ENCODE results near the gene PCBP3. TPM values are rescaled to one million over a fixed set of nuclear protein-coding genes. Genes with fewer than 3 reads are reported as not detected.

Gene PCBP3
- total and polyA plus RNA-seq, 2 of the 13 experiments (the other 11 are each of a cell fraction or from before 2014, with no cell fraction given) = not detected

DNA sequence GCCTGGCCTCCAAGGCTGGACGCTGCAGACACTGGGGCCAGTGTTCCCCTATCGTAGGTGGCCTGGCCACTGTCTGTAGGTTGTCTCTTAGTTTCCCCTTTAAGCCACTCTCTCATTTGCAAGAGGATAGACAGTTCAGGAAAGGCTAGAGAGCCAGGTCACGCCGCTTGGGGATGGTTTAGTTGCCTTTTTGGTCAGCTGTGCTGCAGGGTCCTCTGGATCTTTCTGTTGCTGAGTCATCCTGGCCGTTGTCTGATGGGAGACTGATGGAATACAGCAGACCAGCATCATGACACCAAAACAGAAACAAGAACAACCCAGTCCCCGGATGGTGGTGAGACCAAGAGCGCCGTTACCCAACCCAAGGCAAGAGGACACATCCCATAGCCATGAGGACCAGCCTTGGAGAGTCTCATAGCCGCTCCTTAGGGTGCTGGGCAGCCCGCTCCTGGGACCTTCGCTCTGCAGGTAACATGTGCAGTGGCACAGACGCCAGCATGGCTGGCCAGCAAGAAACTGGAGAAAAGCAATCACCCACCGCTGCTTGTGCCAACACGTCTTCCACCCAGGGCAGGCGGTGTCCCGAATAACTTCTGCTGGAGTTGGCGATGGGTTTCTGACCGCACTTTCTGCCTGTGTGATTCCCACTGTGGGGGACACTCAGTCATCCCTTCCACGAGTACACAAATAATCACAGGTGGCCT is 258.9 kb downstream of the PCBP3 start:
- BruUV-seq (replicated peaks) = no TSS peak
- Histone ChIP-seq H3K27me3 (ENCODE audit: control insufficient read depth in 1 of 2, insufficient read depth in 2 of 2, low read length in 2 of 2) (peaks cover 5 to 72% of the 10 kb centered on the region in 2 experiments), H4K20me1 (ENCODE audit: insufficient read depth, low read length) (no peaks in the 10 kb centered on the region)

DNA sequence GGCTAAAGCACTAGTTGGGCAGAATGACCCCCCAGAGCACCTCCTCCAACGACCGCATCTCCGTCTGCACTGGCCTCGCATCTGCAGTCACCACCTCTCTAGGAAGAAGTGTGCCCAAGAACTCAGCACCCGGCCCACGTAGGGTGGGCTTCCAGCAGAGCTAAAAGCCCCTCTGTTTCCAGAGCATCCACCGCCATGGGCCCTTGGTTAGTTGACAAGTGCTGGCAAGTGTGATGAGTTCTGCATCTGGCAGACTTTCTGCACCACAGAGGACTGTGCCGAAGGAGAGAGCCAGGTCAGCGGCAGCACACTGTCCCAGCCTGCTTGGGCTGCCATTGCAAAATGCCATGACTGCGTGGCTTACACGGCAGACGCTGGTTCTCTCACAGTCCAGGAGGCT is 261.7 kb downstream of the PCBP3 start:
- intact Hi-C loops (cut with micrococcal nuclease; ENCODE audit: unreplicated experiment) (no loop called here), in situ Hi-C loops (cut with HindIII; ENCODE audit: extremely low pct_ligation_motif_present, low pct_unique_long_range_greater_than_20kb) (no loop called here)
- Histone ChIP-seq H3K4me1 (ENCODE audit: insufficient read depth, low read length) (no peaks in the 10 kb centered on the region), H3K36me3 (replicated peaks in 1 of 2; ENCODE audit: control insufficient read depth in 1 of 2, insufficient read depth in 2 of 2, low read length in 2 of 2) (no peaks in the 10 kb centered on the region), H3K9ac (ENCODE audit: insufficient read depth, low read depth, low read length) (no peak overlapping the region), H2AFZ (ENCODE audit: low read length) (no peak overlapping the region), H3K27ac (ENCODE audit: extremely low read length, insufficient read depth, low read length) (no peak overlapping the region), H3K4me2 (ENCODE audit: low read depth, low read length) (no peak overlapping the region), H3K4me3 (replicated peaks in 1 of 3; ENCODE audit: insufficient read depth in 1 of 3, low read depth in 2 of 3, low read length in 3 of 3) (no peak overlapping the region), H3K9me3 (ENCODE audit: low read length) (no peaks in the 10 kb centered on the region), H3K79me2 (ENCODE audit: insufficient read depth, low read length) (no peaks in the 10 kb centered on the region), H4K20me1 (ENCODE audit: insufficient read depth, low read length) (no peaks in the 10 kb centered on the region), H3K27me3 (ENCODE audit: control insufficient read depth in 1 of 2, insufficient read depth in 2 of 2, low read length in 2 of 2) (peaks cover 4 to 57% of the 10 kb centered on the region in 2 experiments; a peak in 4 of 5 replicates)
- no TSS peak for BruUV-seq (replicated peaks)
- 47% methylated on average over 7 of the region's 12 CpGs for WGBS (ENCODE audit: low lambda C conversion rate)
- no peak for FAIRE-seq
- TF ChIP-seq, protein P1, sequence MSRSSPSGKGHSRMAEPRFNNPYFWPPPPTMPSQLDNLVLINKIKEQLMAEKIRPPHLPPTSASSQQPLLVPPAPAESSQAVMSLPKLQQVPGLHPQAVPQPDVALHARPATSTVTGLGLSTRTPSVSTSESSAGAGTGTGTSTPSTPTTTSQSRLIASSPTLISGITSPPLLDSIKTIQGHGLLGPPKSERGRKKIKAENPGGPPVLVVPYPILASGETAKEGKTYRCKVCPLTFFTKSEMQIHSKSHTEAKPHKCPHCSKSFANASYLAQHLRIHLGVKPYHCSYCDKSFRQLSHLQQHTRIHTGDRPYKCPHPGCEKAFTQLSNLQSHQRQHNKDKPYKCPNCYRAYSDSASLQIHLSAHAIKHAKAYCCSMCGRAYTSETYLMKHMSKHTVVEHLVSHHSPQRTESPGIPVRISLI (CRISPR knock-in tag; IDR thresholded peaks at IDR 0.05; ENCODE audit: borderline replicate concordance) = no peak
- no peak for TF ChIP-seq ZNF501 (CRISPR knock-in tag; IDR thresholded peaks at IDR 0.05)
- no peak for TF ChIP-seq ZNF747 (CRISPR knock-in tag; IDR thresholded peaks at IDR 0.05; ENCODE audit: borderline replicate concordance)
- no peak for TF ChIP-seq ZNF431 (CRISPR knock-in tag; IDR thresholded peaks at IDR 0.05; ENCODE audit: borderline replicate concordance, low read depth)
- TF ChIP-seq RELA (CRISPR knock-in tag; IDR thresholded peaks at IDR 0.05) = no peak
- TF ChIP-seq SRY (CRISPR knock-in tag; IDR thresholded peaks at IDR 0.05) = no peak
- TF ChIP-seq, protein P2, sequence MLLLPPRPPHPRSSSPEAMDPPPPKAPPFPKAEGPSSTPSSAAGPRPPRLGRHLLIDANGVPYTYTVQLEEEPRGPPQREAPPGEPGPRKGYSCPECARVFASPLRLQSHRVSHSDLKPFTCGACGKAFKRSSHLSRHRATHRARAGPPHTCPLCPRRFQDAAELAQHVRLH (CRISPR knock-in tag; IDR thresholded peaks at IDR 0.05; ENCODE audit: borderline replicate concordance, low read depth) = no peak
- no peak for TF ChIP-seq HMG20B (CRISPR knock-in tag; conservative IDR thresholded peaks at IDR 0.05)
- TF ChIP-seq IKZF4 (CRISPR knock-in tag; IDR thresholded peaks at IDR 0.05; ENCODE audit: borderline replicate concordance, low read depth, not compliant biosample characterization) = no peak
- CTCF ChIA-PET (ENCODE audit: low intra/inter-chr PET ratio, low total read pairs) = no interaction called here
- no peak for ATAC-seq
- DNase-seq (ENCODE audit: low spot score) = no peak
- POLR2A ChIA-PET = no interaction called here

More for the DNA sequence above, 258.9 kb downstream of the PCBP3 start:
- Histone ChIP-seq H3K36me3 (replicated peaks in 1 of 2; ENCODE audit: control insufficient read depth in 1 of 2, insufficient read depth in 2 of 2, low read length in 2 of 2) (no peaks in the 10 kb centered on the region), H3K4me2 (ENCODE audit: low read depth, low read length) (no peak overlapping the region), H3K79me2 (ENCODE audit: insufficient read depth, low read length) (no peaks in the 10 kb centered on the region), H3K9me3 (ENCODE audit: low read length) (no peaks in the 10 kb centered on the region), H3K9ac (ENCODE audit: insufficient read depth, low read depth, low read length) (no peak overlapping the region), H2AFZ (ENCODE audit: low read length) (no peak overlapping the region), H3K4me3 (replicated peaks in 1 of 3; ENCODE audit: insufficient read depth in 1 of 3, low read depth in 2 of 3, low read length in 3 of 3) (no peak overlapping the region), H3K4me1 (ENCODE audit: insufficient read depth, low read length) (no peaks in the 10 kb centered on the region), H3K27ac (ENCODE audit: extremely low read length, insufficient read depth, low read length) (no peak overlapping the region)
- TF ChIP-seq ZNF607 (CRISPR knock-in tag; IDR thresholded peaks at IDR 0.05; ENCODE audit: borderline replicate concordance) = no peak
- no peak for TF ChIP-seq ZBTB20 (CRISPR knock-in tag; IDR thresholded peaks at IDR 0.05; ENCODE audit: borderline replicate concordance, low read depth)
- no peak for TF ChIP-seq BRD4 (CRISPR knock-in tag; IDR thresholded peaks at IDR 0.05)
- TF ChIP-seq GATAD1 (CRISPR knock-in tag; IDR thresholded peaks at IDR 0.05) = no peak
- no peak for TF ChIP-seq MIER2 (CRISPR knock-in tag; IDR thresholded peaks at IDR 0.05)
- no peak for TF ChIP-seq PPARG (CRISPR knock-in tag; conservative IDR thresholded peaks at IDR 0.05)
- no peak for TF ChIP-seq STAT5B (CRISPR knock-in tag; IDR thresholded peaks at IDR 0.05)
- no peak for TF ChIP-seq NCOA1 (CRISPR knock-in tag; IDR thresholded peaks at IDR 0.05)
- TF ChIP-seq NR2F2 (IDR thresholded peaks at IDR 0.05; ENCODE audit: borderline replicate concordance, low read depth) = no peak
- no peak for TF ChIP-seq RELA (CRISPR knock-in tag; IDR thresholded peaks at IDR 0.05)
- TF ChIP-seq, protein P3, sequence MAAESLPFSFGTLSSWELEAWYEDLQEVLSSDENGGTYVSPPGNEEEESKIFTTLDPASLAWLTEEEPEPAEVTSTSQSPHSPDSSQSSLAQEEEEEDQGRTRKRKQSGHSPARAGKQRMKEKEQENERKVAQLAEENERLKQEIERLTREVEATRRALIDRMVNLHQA (CRISPR knock-in tag; IDR thresholded peaks at IDR 0.05) = no peak
- TF ChIP-seq FOXP1 (IDR thresholded peaks at IDR 0.05) = no peak
- no peak for TF ChIP-seq FOXP1 (CRISPR knock-in tag; IDR thresholded peaks at IDR 0.05)
- no peak for TF ChIP-seq SCMH1 (CRISPR knock-in tag; IDR thresholded peaks at IDR 0.05; ENCODE audit: borderline replicate concordance)
- TF ChIP-seq CC2D1A (CRISPR knock-in tag; IDR thresholded peaks at IDR 0.05) = no peak
- no peak for TF ChIP-seq ZNF468 (CRISPR knock-in tag; IDR thresholded peaks at IDR 0.05)
- TF ChIP-seq PTBP1 (IDR thresholded peaks at IDR 0.05; ENCODE audit: low read depth, low read length, poor library complexity, severe bottlenecking) = no peak
- TF ChIP-seq DPF2 (CRISPR knock-in tag; IDR thresholded peaks at IDR 0.05; ENCODE audit: borderline replicate concordance, low read depth) = no peak
- intact Hi-C loops (cut with micrococcal nuclease; ENCODE audit: unreplicated experiment) (no loop called here), in situ Hi-C loops (cut with HindIII; ENCODE audit: extremely low pct_ligation_motif_present, low pct_unique_long_range_greater_than_20kb) (no loop called here)
- 32% methylated on average over 13 of the region's 19 CpGs for WGBS (ENCODE audit: low lambda C conversion rate)
- ATAC-seq (no peak), DNase-seq (ENCODE audit: low spot score) (no peak), FAIRE-seq (no peak)
- ChIA-PET CTCF (ENCODE audit: low intra/inter-chr PET ratio, low total read pairs) (no interaction called here), POLR2A (no interaction called here)

Measured in HepG2 (cell line).